HEK293T (cell line): ENCODE data around the gene FAM83D.

Experiments used
- ARNT ChIP-seq: fragments of 450-650 bp; IDR thresholded peaks from 2 replicates; pipeline ENCODE4 v1.6.1; 2017; ENCODE audit warnings: mild to moderate bottlenecking
- BHLHE40 ChIP-seq: fragments of 450-650 bp; IDR thresholded peaks from 2 replicates; pipeline ENCODE4 v1.6.1; 2016; ENCODE audit warnings: mild to moderate bottlenecking, moderate library complexity, borderline replicate concordance
- CTBP1 ChIP-seq: fragments of 450-650 bp; IDR thresholded peaks from 2 replicates; pipeline ENCODE4 v1.6.1; 2016; ENCODE audit warnings: borderline replicate concordance
- ELF4 ChIP-seq: fragments of 450-650 bp; IDR thresholded peaks from 2 replicates; pipeline ENCODE4 v1.6.1; 2017; ENCODE audit warnings: antibody characterized with exemption
- FOXA1 ChIP-seq: fragments of 450-650 bp; IDR thresholded peaks from 2 replicates; pipeline ENCODE4 v1.6.1; 2016; ENCODE audit warnings: mild to moderate bottlenecking
- FOXK2 ChIP-seq: fragments of 450-650 bp; IDR thresholded peaks from 2 replicates; pipeline ENCODE4 v1.6.1; 2016; ENCODE audit warnings: mild to moderate bottlenecking
- HDGF ChIP-seq: fragments of 450-650 bp; IDR thresholded peaks from 2 replicates; pipeline ENCODE4 v1.6.1; 2017; ENCODE audit warnings: antibody characterized with exemption, borderline replicate concordance
- LEF1 ChIP-seq: fragments of 450-650 bp; IDR thresholded peaks from 2 replicates; pipeline ENCODE4 v1.6.1; 2017; ENCODE audit warnings: mild to moderate bottlenecking, borderline replicate concordance
- NFRKB ChIP-seq: fragments of 450-650 bp; IDR thresholded peaks from 2 replicates; pipeline ENCODE4 v1.6.1; 2016; ENCODE audit warnings: mild to moderate bottlenecking, moderate library complexity
- PKNOX1 ChIP-seq: fragments of 450-650 bp; IDR thresholded peaks from 2 replicates; pipeline ENCODE4 v1.6.1; 2016
- SP1 ChIP-seq: fragments of 450-650 bp; IDR thresholded peaks from 2 replicates; pipeline ENCODE4 v1.6.1; 2017
- SUZ12 ChIP-seq: fragments of 450-650 bp; IDR thresholded peaks from 2 replicates; pipeline ENCODE4 v1.6.1; 2016; ENCODE audit warnings: mild to moderate bottlenecking
- TARDBP ChIP-seq: fragments of 450-650 bp; IDR thresholded peaks from 2 replicates; pipeline ENCODE4 v1.6.1; 2016
- ZNF384 ChIP-seq: fragments of 450-650 bp; IDR thresholded peaks from 2 replicates; pipeline ENCODE4 v1.6.1; 2016

DNA sequence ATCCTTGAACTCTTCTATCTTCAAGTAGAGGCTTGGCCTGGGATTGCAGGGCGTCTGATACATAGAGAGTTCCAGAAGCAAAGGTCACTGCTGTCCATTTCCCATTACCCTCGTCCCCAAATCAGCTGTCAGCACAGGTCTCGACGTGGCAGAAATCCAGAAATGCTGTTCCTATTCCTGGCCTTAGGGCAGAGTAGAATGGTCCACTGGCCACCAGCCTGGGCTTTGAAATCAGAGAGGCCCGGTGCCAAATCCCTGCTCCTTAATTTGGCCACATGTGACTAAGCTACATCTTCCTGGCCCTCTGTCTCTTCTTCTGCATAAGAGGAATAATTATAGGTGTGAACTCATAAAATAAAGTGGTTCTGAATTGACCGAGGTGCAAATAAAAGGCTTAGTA, 40.9 kb upstream of the FAM83D start:
- no peak for TF ChIP-seq CTBP1
- TF ChIP-seq HDGF, result no peak
- no peak for TF ChIP-seq SP1
- TF ChIP-seq NFRKB, result no peak
- TF ChIP-seq FOXK2, result no peak
- no peak for TF ChIP-seq TARDBP
- TF ChIP-seq SUZ12, result no peak
- no peak for TF ChIP-seq ARNT
- no peak for TF ChIP-seq PKNOX1
- no peak for TF ChIP-seq LEF1
- no peak for TF ChIP-seq FOXA1
- no peak for TF ChIP-seq ELF4
- TF ChIP-seq BHLHE40, result no peak
- no peak for TF ChIP-seq ZNF384
